SK-N-MC (cell line): ENCODE results near the gene TRNP1.

Experiments used
- DNase-seq: peaks from one replicate; pipeline ENCODE4 v3.0.0-alpha.2; 2011; ENCODE audit warnings: low read depth, low spot score
- H3K27ac ChIP-seq: fragments of 200-600 bp; sonication (generic); 2 replicates; pipeline ENCODE4 v1.5.1; 2016; ENCODE audit warnings: mixed run types
- H3K36me3 ChIP-seq: fragments of 200-600 bp; sonication (generic); 2 replicates; pipeline ENCODE4 v1.6.1; 2017; ENCODE audit warnings: antibody characterized with exemption, low read length, mixed read lengths; ENCODE audit not compliant: insufficient read depth
- H3K4me3 ChIP-seq: fragments of 200-600 bp; sonication (generic); 2 replicates; pipeline ENCODE4 v1.5.1; 2016
- H3K9ac ChIP-seq: fragments of 200-600 bp; sonication (generic); 2 replicates; pipeline ENCODE4 v1.8.0; 2017; ENCODE audit warnings: mixed run types, mixed read lengths; ENCODE audit not compliant: insufficient read length
- H3K9me3 ChIP-seq: fragments of 200-600 bp; sonication (generic); 2 replicates; pipeline ENCODE4 v1.6.1; 2017; ENCODE audit warnings: low read depth, mild to moderate bottlenecking, antibody characterized with exemption, low read length, moderate library complexity, mixed read lengths
- EZH2 ChIP-seq: fragments of 200-600 bp; sonication (generic); IDR thresholded peaks from one replicate; pipeline ENCODE4 v1.6.1; 2017; ENCODE audit warnings: antibody characterized with exemption
- FOXP2 ChIP-seq: optimal IDR thresholded peaks from 2 replicates; pipeline ENCODE3; 2011; ENCODE audit warnings: mild to moderate bottlenecking, moderate library complexity; ENCODE audit not compliant: insufficient read depth; ENCODE audit errors: extremely low read length, control extremely low read depth
- POLR2AphosphoS5 ChIP-seq: IDR thresholded peaks from 2 replicates; pipeline ENCODE4 v1.6.1; 2012; ENCODE audit warnings: mild to moderate bottlenecking, low read depth, low read length, borderline replicate concordance

The TRNP1 gene

DNA sequence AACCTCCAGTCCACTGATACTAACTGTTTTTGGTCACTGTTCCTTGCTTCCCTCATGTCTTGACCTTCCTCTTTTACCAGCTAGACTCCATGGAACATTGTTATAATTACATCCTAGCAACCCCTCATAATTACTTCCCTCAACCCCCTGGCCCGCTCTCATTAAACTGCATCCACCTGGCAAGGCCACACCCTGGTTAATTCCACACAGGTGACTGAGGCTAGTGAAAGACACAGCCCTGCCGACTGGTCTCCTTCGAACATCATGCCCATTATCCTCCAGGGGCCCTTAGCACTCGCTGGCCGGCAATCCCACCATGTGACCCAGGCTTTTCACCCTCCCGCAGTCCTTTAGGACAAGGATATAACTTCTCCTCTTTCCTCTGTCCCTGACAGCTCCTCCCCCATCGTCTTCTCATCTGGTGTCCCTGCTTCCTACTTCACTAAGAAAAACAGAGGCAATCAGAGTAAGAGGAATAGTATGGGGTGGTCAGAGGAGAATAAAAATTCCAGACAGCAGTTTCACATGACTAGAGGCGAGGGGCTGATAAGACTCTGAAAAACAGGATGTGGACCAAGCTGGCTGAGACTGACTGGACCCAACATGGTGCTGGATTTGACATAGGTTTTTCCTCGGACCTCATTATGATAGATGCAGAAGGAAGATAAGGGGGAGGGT is 28.0 kb downstream of the TRNP1 start:
- Histone ChIP-seq H3K9ac (no peak overlapping the region), H3K27ac (no peak overlapping the region), H3K4me3 (no peak overlapping the region), H3K9me3 (no peaks in the 10 kb centered on the region), H3K36me3 (no peaks in the 10 kb centered on the region)
- no peak for TF ChIP-seq FOXP2
- no peak for TF ChIP-seq POLR2AphosphoS5
- no peak for TF ChIP-seq EZH2
- no peak for DNase-seq

DNA sequence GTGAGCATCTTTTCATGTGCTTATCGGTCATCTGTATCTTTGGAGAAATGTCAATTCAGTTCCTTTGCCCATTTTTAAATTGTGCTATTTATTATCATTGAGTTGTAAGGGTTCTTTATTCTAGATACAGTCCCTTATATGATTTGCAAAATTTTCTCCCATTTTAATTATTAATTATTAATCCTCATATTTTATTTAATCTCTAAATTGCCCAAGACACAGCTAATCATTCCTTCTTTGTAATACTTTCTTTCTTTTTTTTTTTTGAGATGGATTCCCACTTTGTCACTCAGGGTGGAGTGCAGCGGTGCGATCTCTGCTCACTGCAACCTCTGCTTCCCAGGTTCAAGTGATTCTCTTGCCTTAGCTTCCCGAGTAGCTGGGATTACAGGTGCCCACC is 32.2 kb downstream of the TRNP1 start:
- TF ChIP-seq POLR2AphosphoS5 = no peak
- TF ChIP-seq FOXP2 = no peak
- TF ChIP-seq EZH2 = no peak
- no peak for DNase-seq
- no peaks in the 10 kb centered on the region for H3K9me3 ChIP-seq
- no peaks in the 10 kb centered on the region for H3K36me3 ChIP-seq
- no peak overlapping the region for H3K9ac ChIP-seq
- H3K27ac ChIP-seq = no peak overlapping the region
- no peak overlapping the region for H3K4me3 ChIP-seq

- Histone ChIP-seq H3K9me3 (no peaks in the 10 kb centered on the region), H3K36me3 (no peaks in the 10 kb centered on the region), H3K27ac (peak overlapping the region; percentile 26; the same call in 1 of the 2 replicates), H3K4me3 (no peak overlapping the region), H3K9ac (peak overlapping the region; percentile 26)
- DNase-seq = peak; percentile 42
- no peak for TF ChIP-seq FOXP2
- peak; percentile 70 for TF ChIP-seq POLR2AphosphoS5
Observed at GRCh38 chr1:27026621-27027574, 33.4 kb downstream of the TRNP1 start.

DNA sequence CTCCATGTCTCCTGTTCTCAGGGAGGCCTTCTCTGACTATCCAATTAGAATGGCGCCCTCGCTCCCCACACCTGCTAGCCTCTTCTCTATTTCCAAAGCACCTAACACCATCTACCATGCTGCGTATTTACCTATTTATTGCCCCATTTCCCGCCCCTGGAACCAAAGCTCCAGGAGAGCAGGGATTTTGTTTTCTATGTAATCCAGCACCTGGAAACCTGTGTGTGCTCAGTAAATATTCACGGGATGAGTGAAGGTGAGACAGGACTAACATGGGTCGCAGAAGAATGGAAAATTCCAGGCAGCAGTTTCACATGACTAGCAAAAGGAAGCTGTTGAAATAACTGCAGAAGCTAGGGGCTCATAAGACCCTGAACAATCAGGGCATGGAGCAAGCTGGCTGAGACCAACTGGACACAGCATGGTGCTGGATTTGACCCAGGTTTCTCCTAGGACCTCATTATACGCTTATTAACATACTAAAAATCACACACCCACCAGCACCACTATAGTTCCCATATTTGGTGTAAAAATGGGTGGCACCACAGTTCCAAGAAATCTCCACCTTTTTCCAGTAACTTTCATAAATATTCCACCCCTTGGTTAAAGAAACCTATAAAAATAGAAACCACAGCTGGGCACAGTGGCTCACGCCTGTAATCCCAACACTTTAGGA is 34.2 kb downstream of the TRNP1 start:
- no peak for DNase-seq
- H3K4me3 ChIP-seq = no peak overlapping the region
- TF ChIP-seq POLR2AphosphoS5 (no peak), EZH2 (no peak), FOXP2 (no peak)
- H3K9ac ChIP-seq = peak overlapping the region; percentile 26
- H3K36me3 ChIP-seq = no peaks in the 10 kb centered on the region
- H3K9me3 ChIP-seq = no peaks in the 10 kb centered on the region
- peak overlapping the region; percentile 26; the same call in 1 of the 2 replicates for H3K27ac ChIP-seq

DNA sequence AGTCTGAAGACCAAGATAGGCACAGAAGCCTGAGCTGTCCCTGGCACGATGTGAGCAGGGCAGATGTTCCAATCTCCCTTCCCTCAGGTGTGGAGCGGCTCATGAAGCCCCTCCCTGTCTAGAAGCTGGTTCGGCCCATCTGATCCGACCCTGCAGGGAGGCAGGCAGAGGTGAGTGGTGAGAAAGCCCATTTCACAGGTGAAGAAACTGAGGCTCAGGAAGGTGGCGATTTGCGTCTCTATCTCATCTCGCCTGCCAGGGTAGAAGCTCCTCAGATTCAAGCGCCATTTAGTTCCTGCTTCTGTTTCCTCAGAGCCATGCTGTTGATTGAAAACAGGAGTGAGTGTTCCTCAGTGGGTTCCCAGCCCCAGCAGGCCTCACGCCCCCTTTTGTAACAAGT is 36.0 kb downstream of the TRNP1 start:
- no peak overlapping the region for H3K27ac ChIP-seq
- no peak overlapping the region for H3K9ac ChIP-seq
- DNase-seq = no peak
- no peak for TF ChIP-seq POLR2AphosphoS5
- TF ChIP-seq FOXP2 = no peak
- no peak for TF ChIP-seq EZH2
- no peaks in the 10 kb centered on the region for H3K36me3 ChIP-seq
- no peak overlapping the region for H3K4me3 ChIP-seq
- H3K9me3 ChIP-seq = no peaks in the 10 kb centered on the region

DNA sequence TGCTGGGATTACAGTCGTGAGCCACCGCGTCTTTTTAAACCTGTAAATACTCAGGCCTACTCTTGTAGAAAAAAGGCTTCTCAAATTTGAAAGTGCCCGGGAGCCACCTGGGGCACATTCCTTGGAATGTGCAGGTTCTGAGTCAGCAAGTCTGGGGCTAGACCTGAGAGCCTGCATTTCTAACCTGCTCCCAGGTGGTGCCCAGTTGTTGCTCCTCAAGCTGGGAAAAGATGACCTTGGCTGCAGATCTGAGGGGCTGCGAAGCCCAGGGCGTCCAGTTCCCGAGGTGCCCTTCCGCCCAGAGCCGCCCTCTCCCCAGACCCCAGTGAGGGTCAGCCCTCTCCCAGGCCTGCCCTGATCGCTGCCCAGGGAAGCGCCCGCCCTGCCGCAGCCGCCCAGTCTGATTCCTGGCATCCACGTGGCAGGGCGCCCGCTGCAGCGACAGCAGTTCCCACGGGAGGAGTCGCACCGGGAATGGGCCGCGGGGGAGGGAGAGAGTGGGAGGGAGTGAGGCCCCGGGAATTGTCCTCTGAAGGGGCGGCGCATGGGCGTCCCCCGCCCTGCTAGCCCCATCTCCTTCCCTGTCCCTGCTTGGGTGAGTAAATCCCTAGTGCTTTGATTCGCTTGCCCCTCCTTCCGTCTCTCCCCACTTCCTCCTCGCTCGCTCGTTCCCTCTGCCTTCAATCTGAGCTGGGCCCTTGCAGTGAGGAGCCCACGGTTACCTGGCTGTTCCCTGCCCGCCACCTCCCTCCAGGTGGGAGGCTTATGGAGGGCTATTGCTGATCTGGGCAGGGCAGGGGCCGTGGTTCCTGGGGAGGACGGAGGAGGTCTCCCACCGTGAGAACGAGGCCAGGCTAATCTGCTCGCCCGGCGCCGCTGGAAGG is 38.0 kb downstream of the TRNP1 start:
- TF ChIP-seq FOXP2 (no peak), POLR2AphosphoS5 (no peak)
- DNase-seq = no peak
- no peaks in the 10 kb centered on the region for H3K9me3 ChIP-seq
- H3K36me3 ChIP-seq = no peaks in the 10 kb centered on the region
- H3K9ac ChIP-seq = no peak overlapping the region
- H3K27ac ChIP-seq = no peak overlapping the region
- H3K4me3 ChIP-seq = no peak overlapping the region

DNA sequence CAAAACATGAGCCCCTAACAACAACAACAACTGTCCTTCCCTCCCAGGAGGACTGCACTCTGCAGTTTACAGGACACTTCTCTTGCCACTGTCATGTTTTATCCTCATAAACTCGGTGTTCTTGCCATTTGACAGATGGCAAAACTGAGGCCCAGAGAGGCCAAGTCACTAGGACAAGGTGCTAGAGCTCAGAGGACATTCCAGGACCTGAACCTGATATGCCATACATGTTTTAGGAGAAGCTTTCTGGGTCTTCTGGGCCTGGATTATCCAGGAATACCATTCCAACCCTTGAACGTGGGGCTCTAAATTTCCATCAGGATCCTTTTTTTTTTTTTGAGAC is 38.6 kb downstream of the TRNP1 start:
- no peak overlapping the region for H3K4me3 ChIP-seq
- H3K36me3 ChIP-seq = no peaks in the 10 kb centered on the region
- no peaks in the 10 kb centered on the region for H3K9me3 ChIP-seq
- no peak for DNase-seq
- H3K27ac ChIP-seq = no peak overlapping the region
- H3K9ac ChIP-seq = no peak overlapping the region
- TF ChIP-seq POLR2AphosphoS5 (no peak), EZH2 (no peak), FOXP2 (no peak)
